ENCODE data around the gene MEGF6.

Gene MEGF6

DNA sequence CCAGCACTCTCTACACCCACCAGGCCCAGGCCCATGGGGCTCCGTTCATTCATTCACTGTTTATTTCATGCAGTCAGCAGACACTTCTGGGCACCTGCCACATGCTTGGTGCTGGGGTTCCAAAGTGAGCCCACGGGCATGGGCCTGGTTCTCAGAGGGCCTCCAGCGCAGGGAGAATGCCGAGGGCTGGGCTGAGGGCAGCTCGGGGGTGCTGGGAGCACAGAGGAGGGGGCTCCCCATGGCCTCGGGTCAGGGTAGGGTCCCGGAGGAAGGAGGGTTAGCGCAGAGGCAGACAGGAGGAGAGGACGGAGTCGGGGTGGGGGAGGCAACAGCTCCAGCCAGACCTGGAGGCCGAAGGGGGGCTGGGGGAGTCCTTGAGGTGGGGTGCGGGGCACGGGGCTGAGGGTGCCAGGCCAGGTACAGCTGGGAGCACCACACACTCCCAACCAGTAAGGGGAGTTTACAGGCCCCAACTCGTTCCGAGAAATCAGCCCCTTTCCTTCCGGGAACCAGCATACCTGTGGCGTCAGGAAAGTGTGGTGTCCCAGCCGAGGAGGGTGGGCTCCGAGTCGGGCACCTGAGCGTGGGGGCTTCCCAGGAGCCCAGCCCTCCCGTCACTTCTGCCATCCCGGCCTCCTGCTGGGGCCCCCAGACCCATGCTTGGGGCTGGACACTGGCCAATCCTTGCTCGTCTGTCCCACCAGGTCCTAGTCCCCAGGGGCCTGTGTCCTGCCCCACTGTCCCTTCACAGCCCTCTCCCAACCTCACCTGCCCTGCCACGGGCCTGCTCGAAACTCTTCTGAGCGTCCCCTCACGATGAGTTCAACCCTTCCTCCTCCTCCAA lies 146.0 kb downstream of the MEGF6 start:
- DNase-seq: no peak
- TF ChIP-seq POLR2A (IDR thresholded peaks at IDR 0.05; ENCODE audit: low read length): no peak

DNA sequence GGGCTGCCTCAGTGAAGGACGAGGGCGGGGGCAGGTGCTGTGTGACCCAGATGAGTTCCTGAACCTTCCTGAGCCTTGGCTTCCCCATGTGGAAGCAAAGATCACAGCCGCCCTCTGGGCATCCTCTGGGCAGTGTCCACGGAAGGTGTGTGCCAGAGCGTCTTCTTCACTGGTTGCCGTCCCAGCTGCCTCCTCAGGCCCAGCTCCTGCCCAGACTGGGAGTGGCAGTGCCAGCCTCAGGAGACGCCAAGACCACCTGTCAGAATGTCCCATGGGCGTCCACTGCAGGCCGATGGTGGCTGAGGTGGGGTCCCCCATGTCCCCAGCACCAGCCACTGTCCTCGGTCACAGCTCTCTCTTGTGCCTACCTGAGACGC lies 146.7 kb downstream of the MEGF6 start:
- no peak for DNase-seq
- TF ChIP-seq GATA1 (IDR thresholded peaks at IDR 0.05; ENCODE audit: low read depth, low read length): no peak
- TF ChIP-seq POLR2A (IDR thresholded peaks at IDR 0.05; ENCODE audit: low read length): no peak

DNA sequence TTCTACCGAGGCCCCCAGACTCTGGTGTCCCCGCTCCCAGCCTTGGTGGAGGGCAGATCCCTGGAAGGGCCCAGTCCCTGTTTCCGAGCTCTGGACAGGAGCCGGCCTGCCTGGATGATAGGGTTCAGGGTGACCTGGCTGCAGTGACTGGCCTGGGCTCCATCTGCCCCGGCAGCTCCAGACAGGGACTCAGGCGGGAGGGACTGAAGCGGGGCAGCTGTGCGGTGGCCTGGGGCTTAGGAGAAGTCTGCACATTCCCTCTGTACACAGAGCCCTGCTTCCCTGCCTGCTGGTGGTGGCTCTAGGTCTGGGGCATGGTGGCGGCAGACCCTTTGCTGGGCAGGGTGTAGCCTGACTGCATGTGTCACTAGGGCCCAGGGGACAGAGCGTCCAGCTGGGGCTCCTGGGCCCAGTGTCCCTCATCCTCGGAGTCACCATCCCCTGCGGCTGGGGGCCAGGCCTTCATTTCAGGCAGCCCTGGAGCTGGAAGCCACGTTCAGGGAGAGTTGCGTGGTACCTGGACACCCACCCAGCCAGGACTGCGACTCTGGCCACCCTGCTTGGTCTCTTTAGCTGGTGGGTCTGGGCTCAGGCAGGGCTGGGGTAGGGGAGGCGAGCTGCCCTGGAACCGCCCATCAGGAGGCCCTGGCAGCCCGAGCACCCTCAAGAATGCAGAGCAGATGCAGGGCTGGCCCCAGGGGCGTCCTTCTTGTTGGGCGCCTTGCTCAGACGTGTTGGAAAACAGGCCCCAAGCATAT lies 147.2 kb downstream of the MEGF6 start:
- no peak for DNase-seq
- no peak for TF ChIP-seq GATA1 (IDR thresholded peaks at IDR 0.05; ENCODE audit: low read depth, low read length)
- no peak for TF ChIP-seq POLR2A (IDR thresholded peaks at IDR 0.05; ENCODE audit: low read length)

DNA sequence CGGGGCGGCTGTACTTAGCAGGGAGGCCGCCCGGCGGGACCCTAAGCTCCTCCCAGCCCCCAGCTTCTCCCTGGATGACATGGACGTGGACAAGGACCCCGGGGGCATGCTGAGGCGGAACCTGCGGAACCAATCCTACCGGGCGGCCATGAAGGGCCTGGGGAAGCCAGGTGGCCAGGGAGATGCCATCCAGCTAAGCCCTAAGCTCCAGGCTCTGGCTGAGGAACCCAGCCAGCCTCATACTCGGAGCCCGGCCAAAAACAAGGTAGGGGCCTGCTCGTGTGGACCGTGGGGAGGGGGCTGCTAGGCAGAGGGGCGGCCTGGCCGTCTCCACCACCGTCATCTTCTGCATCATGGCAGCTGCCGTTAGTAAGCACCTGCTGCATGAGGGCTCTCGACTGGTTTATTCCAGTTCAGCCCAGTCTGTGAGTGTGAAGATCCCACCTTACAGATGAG lies 147.9 kb downstream of the MEGF6 start:
- TF ChIP-seq POLR2A (IDR thresholded peaks at IDR 0.05; ENCODE audit: low read length) (no peak), GATA1 (IDR thresholded peaks at IDR 0.05; ENCODE audit: low read depth, low read length) (no peak)

DNA sequence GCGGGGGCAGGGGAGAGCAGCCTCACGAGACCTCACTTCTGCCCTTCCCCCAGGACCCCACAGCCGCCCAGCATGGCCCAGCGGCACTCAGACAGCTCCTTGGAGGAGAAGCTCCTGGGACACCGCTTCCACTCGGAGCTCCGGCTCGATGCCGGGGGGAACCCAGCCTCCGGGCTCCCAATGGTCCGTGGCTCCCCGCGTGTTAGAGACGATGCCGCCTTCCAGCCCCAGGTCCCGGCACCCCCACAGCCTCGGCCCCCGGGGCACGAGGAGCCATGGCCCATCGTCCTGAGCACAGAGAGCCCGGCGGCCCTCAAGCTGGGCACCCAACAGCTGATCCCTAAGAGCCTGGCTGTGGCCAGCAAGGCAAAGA lies 148.3 kb downstream of the MEGF6 start:
- DNase-seq: no peak
- TF ChIP-seq GATA1 (IDR thresholded peaks at IDR 0.05; ENCODE audit: low read depth, low read length) (no peak), POLR2A (IDR thresholded peaks at IDR 0.05; ENCODE audit: low read length) (no peak)

More for the DNA sequence above, 147.9 kb downstream of the MEGF6 start:
- DNase-seq: no peak

DNA sequence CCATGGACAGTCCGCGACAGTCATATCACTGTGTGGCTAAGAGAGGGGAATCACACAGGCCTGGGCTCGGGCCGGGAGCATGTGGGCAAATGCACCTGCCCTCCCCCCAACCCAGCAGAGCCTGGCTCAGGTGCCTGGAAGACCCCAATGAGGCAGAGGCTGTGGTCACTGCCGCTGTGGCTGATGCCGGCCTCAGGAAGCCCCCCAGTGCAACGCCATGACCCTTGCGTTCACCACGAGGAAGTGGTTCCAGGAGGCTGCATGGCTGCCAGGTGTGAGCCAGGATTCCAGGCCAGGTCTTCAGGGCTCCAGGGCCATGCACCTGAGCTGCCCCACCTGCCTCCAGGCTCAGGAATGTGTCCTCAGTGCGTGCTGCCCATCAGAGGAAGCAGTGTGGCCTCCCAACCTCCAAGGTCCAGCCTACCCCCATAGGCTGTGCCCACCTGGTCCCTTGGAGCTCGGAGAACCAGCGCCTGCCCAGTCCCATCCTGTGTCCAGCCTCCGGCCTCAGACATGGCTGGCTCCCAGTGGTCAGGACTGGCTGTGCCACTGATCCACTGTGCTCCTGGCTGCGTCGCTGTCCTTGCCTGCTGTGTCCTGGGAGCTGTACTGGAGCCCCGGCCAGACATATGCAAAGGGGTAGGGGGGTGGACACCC lies 148.8 kb downstream of the MEGF6 start:
- DNase-seq: no peak
- TF ChIP-seq GATA1 (IDR thresholded peaks at IDR 0.05; ENCODE audit: low read depth, low read length) (no peak), POLR2A (IDR thresholded peaks at IDR 0.05; ENCODE audit: low read length) (no peak)

DNA sequence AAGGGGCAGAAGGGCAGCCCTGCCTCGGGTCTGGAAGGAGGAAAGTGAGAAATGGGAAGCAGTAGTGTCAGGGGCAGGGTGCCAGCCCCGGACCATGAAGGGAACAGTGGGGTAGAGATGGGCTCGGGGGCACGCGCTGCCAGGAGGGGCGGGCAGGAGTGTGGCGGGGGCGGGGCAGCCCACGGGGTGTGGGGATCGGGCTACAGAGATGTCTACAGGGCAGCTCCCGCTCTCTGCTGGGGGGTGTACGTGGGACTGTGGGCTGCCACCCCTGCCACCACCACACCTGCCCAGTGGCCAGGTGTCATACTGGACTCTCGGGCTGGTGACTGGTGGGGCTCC lies 149.4 kb downstream of the MEGF6 start:
- TF ChIP-seq POLR2A (IDR thresholded peaks at IDR 0.05; ENCODE audit: low read length) (no peak), GATA1 (IDR thresholded peaks at IDR 0.05; ENCODE audit: low read depth, low read length) (no peak)
- no peak for DNase-seq

DNA sequence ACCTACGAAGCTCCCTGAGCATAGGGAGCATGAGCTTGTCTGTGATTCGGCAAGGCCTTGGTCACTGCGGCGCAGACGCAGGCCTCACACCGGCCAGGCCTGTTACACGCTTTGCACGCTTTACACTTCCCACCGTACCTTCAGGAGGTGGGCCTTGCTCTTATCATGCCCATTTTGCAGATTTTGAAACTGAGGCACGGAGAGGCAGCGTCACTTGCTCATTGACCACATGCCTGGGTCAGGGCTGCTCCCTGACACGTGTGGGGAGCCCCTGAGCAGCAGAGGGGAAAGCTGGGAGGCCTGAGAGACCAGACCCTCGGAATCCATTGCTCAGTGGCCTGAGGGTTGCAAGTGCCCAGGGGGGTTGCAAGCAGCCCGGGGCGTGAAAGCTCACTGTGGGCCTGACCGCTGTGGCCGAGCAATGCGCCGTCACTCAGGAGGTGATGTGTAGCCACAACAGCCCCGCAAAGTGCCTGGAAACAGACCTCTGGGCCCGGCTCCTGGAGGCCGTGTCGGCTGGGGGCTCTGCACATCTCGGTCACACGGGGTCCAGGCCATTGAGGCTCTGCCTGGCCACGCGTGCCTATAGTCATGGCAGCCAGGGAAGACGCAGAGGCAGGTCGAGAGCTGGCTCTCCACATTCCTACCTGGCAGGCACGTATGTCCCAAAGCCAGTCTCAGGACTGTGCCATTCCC lies 149.9 kb downstream of the MEGF6 start:
- TF ChIP-seq GATA1 (IDR thresholded peaks at IDR 0.05; ENCODE audit: low read depth, low read length): no peak
- TF ChIP-seq POLR2A (IDR thresholded peaks at IDR 0.05; ENCODE audit: low read length): no peak
- no peak for DNase-seq

DNA sequence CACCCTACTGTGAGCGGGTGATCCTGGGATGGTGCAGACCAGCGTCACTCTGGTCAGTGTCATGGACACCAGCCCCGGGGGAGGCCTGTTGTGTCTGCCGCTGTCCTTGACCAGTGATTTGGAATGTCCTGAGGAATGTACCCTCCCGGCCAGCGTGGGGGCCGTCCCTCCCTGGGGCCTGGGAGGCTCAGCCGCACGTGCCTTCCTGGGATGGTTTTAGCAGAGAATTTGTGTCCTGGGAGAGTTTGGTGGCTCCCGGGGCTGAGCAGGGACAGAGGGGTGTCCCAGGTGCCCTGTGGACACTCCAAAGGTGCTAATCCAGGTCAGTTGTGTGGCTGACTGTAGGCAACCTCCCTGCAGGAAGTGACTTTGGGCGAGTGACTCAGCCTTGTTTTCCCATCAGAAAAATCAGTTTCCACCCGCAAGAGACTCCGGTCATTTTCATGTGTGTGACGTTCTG lies 150.6 kb downstream of the MEGF6 start:
- no peak for TF ChIP-seq POLR2A (IDR thresholded peaks at IDR 0.05; ENCODE audit: low read length)
- no peak for TF ChIP-seq GATA1 (IDR thresholded peaks at IDR 0.05; ENCODE audit: low read depth, low read length)
- no peak for DNase-seq

DNA sequence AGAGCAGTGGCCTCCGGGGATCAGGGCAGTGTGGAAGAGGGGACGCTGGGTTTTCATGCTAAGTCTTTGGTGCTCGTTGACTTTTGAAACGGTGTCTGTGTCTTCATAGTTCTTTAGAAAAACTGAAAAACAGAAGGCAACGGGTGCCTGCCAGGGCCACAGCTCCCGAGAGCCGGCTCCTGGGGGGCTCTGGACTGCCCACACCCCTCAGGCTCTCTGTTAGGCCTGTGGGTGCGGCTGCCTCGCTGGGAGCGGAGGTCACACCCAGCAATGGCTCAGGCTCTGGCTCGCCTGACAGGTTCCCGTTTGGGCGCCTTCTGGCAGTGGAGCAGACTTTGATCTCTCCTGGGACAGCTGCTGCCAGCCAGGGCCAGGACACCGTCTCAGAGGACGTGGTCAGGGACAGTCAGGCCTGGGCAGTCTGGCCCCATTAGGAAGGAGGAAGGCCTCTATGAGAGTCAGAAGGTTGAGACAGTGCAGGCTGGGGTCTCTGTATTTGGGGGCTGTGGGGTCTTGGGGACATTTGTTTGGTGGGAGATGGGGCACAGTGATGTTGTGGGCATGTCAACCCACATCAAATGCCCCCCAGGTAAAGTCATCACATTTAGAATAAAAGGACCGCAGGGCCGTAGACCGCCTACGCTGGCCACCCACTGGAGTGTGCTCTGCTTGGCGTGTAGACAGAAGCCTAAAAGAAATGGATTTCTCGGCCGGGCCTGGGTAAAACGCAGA lies 151.2 kb downstream of the MEGF6 start:
- no peak for DNase-seq
- TF ChIP-seq GATA1 (IDR thresholded peaks at IDR 0.05; ENCODE audit: low read depth, low read length) (no peak), POLR2A (IDR thresholded peaks at IDR 0.05; ENCODE audit: low read length) (no peak)

DNA sequence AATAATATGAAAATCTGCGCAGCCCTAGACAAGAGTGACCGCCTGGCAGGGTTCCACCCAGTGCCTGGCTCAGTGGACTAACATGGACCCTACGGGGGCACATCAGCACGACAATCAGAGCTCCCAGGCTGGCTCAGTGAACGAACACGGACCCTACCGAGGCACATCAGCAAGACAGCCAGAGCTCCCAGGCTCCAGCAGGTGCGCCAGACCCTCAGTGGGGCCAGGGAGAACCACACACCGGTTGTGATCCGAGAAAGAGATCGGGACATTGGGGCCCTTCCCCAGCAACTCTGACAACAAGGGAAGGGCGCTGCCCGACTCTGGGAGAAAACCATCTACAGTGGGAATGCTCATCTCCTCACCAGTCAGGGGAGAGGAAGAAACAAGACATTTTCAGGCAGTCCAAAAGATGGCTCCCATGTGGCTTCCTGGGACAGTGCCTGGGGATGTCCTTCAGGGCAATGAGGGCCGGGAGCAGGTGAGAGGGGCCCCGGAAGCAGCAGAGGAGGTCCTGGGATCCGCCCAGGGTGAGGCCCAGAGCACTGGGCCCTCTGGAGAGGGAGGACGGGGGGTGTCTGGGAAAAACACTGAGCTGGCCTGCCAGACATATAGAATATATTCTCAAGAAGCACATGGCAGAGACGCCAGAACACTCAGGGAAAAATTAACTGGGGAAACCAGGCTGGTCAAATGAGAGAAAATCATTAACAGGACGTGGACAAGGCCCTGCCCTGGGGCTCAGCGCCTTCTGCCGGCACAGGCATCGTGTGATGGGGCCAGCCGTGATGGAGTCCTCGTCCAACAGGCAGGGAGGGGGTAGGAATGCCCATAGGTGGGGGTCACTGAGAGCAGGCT lies 152.0 kb downstream of the MEGF6 start:
- TF ChIP-seq POLR2A (IDR thresholded peaks at IDR 0.05; ENCODE audit: low read length) (no peak), GATA1 (IDR thresholded peaks at IDR 0.05; ENCODE audit: low read depth, low read length) (no peak)
- no peak for DNase-seq

Data from erythroblast (primary cell).